Fibroblast of villous mesenchyme (primary cell): ENCODE measurements around the gene MTNR1A. TPM values are rescaled to one million over a fixed set of nuclear protein-coding genes. Genes with fewer than 3 reads are reported as not detected.
"Not testable (repeated sequence)": the region's sequence is repeated elsewhere in the genome, so short reads cannot be mapped to it uniquely, and the experiment has no call there.

Source experiments
- DNase-seq: peaks from one replicate; pipeline ENCODE4 v3.0.0-alpha.2; 2010; ENCODE audit warnings: low read depth
- H3K4me3 ChIP-seq: 2 replicates; pipeline ENCODE4 v1.5.1; 2011; ENCODE audit warnings: low read depth, mild to moderate bottlenecking, low read length
- CTCF ChIP-seq: IDR thresholded peaks from 2 replicates; pipeline ENCODE4 v1.5.1; 2012; ENCODE audit warnings: low read depth, mild to moderate bottlenecking, low read length; ENCODE audit not compliant: insufficient read depth
- total RNA-seq: library from RNA; depleted of rRNA; stranded (reverse); fragments of >200 nt; gene quantifications from 2 replicates; pipeline ENCODE4 v1.2.3, GENCODE V29; 2012

MTNR1A gene
- total RNA-seq, 1 donor, result not detected

GRCh38 chr4:186536285-186536684 is 19.1 kb downstream of the MTNR1A start:
- no peak for TF ChIP-seq CTCF
- no peak for DNase-seq
- H3K4me3 ChIP-seq, result no peak overlapping the region

GRCh38 chr4:186534056-186534455 is 21.3 kb downstream of the MTNR1A start:
- no peak overlapping the region for H3K4me3 ChIP-seq
- TF ChIP-seq CTCF, result no peak
- no peak for DNase-seq

DNA sequence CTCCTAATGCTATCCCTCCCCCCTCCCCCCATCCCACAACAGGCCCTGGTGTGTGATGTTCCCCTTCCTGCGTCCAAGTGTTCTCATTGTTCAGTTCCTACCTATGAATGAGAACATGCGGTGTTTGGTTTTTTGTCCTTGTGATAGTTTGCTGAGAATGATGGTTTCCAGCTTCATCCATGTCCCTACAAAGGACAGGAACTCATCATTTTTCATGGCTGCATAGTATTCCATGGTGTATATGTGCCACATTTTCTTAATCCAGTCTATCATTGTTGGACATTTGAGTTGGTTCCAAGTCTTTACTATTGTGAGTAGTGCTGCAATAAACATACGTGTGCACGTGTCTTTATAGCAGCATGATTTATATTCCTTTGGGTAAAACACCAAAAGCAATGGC is 31.4 kb downstream of the MTNR1A start:
- not testable (repeated sequence) for H3K4me3 ChIP-seq, DNase-seq

- TF ChIP-seq CTCF, result no peak
- DNase-seq, result no peak
- H3K4me3 ChIP-seq, result no peak overlapping the region
Observed at GRCh38 chr4:186516287-186516686, 39.1 kb downstream of the MTNR1A start.

- no peak for TF ChIP-seq CTCF
- no peak for DNase-seq
- H3K4me3 ChIP-seq, result no peak overlapping the region
Observed at GRCh38 chr4:186514271-186514950, 41.0 kb downstream of the MTNR1A start.

GRCh38 chr4:186504771-186505170 is 50.6 kb downstream of the MTNR1A start:
- H3K4me3 ChIP-seq, DNase-seq: not testable (repeated sequence)

GRCh38 chr4:186502231-186502630 is 53.1 kb downstream of the MTNR1A start:
- H3K4me3 ChIP-seq, result no peak overlapping the region
- TF ChIP-seq CTCF, result no peak
- no peak for DNase-seq

DNA sequence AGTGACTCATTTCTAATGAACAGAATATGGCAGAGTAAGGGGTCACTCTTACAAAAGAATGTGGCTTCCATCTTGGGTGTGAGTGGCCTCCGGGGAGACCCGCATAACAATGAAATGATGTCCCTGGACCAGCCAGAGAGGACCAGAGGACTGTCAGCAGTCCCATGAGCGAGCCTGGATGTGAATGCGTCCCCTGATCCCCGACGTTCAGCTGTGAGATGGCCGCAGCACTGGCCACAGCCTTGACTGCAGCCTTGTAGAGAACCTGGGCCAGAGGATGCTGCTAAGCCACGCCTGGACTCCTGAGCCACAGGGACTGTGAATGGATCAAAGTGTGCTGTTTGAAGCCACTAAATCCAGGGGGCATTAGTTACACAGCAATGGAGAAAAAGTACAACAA is 53.8 kb downstream of the MTNR1A start:
- no peak for TF ChIP-seq CTCF
- DNase-seq, result no peak
- H3K4me3 ChIP-seq, result peak overlapping the region; percentile 47
